HCT116 (cell line): ENCODE measurements around the gene IAH1. TPM values are rescaled to one million over a fixed set of nuclear protein-coding genes. Genes with fewer than 3 reads are reported as not detected.

Experiments used
- ATAC-seq: fragments of 200-7000 bp; cut with Tn5 transposase; 2 replicates; pipeline ENCODE4 v1.9.1; 2020; ENCODE audit warnings: mild to moderate bottlenecking, moderate library complexity
- Bru-seq: library from RNA; stranded (reverse); fragments of 400-500 nt; gene quantifications from one replicate; lab custom pipeline; 2021; lab: Mats Ljungman, UMichigan
- BruChase-seq, 2 experiments: library from RNA; stranded (reverse); fragments of 400-500 nt; gene quantifications; one replicate each; lab custom pipeline; 2021; lab: Mats Ljungman, UMichigan
- BruUV-seq: library from RNA; stranded (reverse); fragments of 400-500 nt; replicated peaks from 2 replicates; lab custom pipeline; 2021; lab: Mats Ljungman, UMichigan
- CTCF ChIA-PET: fragments of 300-600 bp; sonication (Branson Sonifier 250); formaldehyde crosslinking; loops from one replicate; lab custom pipeline; 2021; ENCODE audit warnings: antibody characterized with exemption; lab: Charles Lee
- POLR2A ChIA-PET: fragments of 300-600, 350-600 bp; sonication (Branson Sonifier 250); formaldehyde crosslinking; loops from one replicate; lab custom pipeline; 2021; ENCODE audit warnings: antibody characterized with exemption; lab: Charles Lee
- RAD21 ChIA-PET, 2 experiments: fragments of 300-600 bp; sonication (Branson Sonifier 250); formaldehyde crosslinking; loops; one replicate each; lab custom pipeline; 2023; ENCODE audit warnings: low total read pairs in 2 of 2; ENCODE audit not compliant: uncharacterized antibody in 2 of 2, unreplicated experiment in 2 of 2, low non-redundant PET in 1 of 2; lab: Charles Lee
- DNase-seq: peaks from one replicate; pipeline ENCODE4 v3.0.0-alpha.2; 2010; ENCODE audit warnings: low read depth, low spot score
- H2AFZ ChIP-seq: fragments of 200-600 bp; shearing (Covaris generic), sonication (generic); 2 replicates; pipeline ENCODE4 v1.6.1; 2017; ENCODE audit warnings: low read depth, mixed run types, mixed read lengths, antibody characterized with exemption, low read length; ENCODE audit not compliant: poor library complexity, severe bottlenecking
- H3K27ac ChIP-seq: 2 replicates; pipeline ENCODE4 v1.5.1; 2012; ENCODE audit warnings: low read depth, low read length
- H3K27me3 ChIP-seq: fragments of 200-600 bp; sonication (generic); 2 replicates; pipeline ENCODE4 v1.6.1; 2016; ENCODE audit warnings: mixed run types, low read length, mixed read lengths; ENCODE audit not compliant: insufficient read depth
- H3K36me3 ChIP-seq, 2 experiments: fragments of 200-500 bp in 1 of 2; fragments of 200-600 bp in 1 of 2; sonication (Bioruptor generic) in 1 of 2; sonication (generic) in 1 of 2; 2 replicates each; pipeline versions ENCODE4 v1.5.1 to v1.6.1; 2014 to 2016; ENCODE audit warnings: low read length in 2 of 2, inconsistent platforms in 1 of 2, mixed read lengths in 1 of 2, mixed run types in 1 of 2; ENCODE audit not compliant: insufficient read depth in 2 of 2, control insufficient read depth in 1 of 2
- H3K4me1 ChIP-seq, 2 experiments: fragments of 200-600 bp in 1 of 2; sonication (generic) in 1 of 2; 2 replicates each; pipeline versions ENCODE4 v1.5.1 to v1.6.1; 2012 to 2017; ENCODE audit warnings: low read length in 2 of 2, inconsistent platforms in 1 of 2, mild to moderate bottlenecking in 1 of 2, mixed read lengths in 1 of 2, mixed run types in 1 of 2, moderate library complexity in 1 of 2; ENCODE audit not compliant: insufficient read depth in 2 of 2, control insufficient read depth in 1 of 2
- H3K4me2 ChIP-seq: fragments of 200-600 bp; sonication (generic); 2 replicates; pipeline ENCODE4 v1.6.1; 2017; ENCODE audit warnings: mixed run types, low read length, mixed read lengths
- H3K4me3 ChIP-seq, 2 experiments: fragments of 200-600 bp in 1 of 2; sonication (generic) in 1 of 2; replicated peaks in 1 of 2; 2 replicates each; pipeline ENCODE4 v1.5.1; 2011 to 2016; ENCODE audit warnings: low read length in 2 of 2, control low read depth in 1 of 2, low read depth in 1 of 2, mild to moderate bottlenecking in 1 of 2, mixed read lengths in 1 of 2, mixed run types in 1 of 2
- H3K79me2 ChIP-seq: fragments of 200-600 bp; sonication (generic); 2 replicates; pipeline ENCODE4 v1.6.1; 2017; ENCODE audit warnings: mild to moderate bottlenecking, mixed run types, low read length, moderate library complexity, mixed read lengths; ENCODE audit not compliant: insufficient read depth
- H3K9ac ChIP-seq: fragments of 200-600 bp; sonication (generic); 2 replicates; pipeline ENCODE4 v1.6.1; 2016; ENCODE audit warnings: low read length, mixed read lengths
- H3K9me2 ChIP-seq: fragments of 200-600 bp; sonication (generic), shearing (Covaris generic); 2 replicates; pipeline ENCODE4 v1.6.1; 2017; ENCODE audit warnings: mixed run types, mild to moderate bottlenecking, moderate library complexity; ENCODE audit not compliant: insufficient read depth
- H3K9me3 ChIP-seq, 2 experiments: fragments of 200-500 bp in 1 of 2; fragments of 200-600 bp in 1 of 2; sonication (Bioruptor generic) in 1 of 2; sonication (generic) in 1 of 2; 2 replicates each; pipeline ENCODE4 v1.6.1; 2014 to 2017; ENCODE audit warnings: low read length in 2 of 2, mixed read lengths in 2 of 2, inconsistent platforms in 1 of 2, low read depth in 1 of 2, mild to moderate bottlenecking in 1 of 2, mixed run types in 1 of 2, moderate library complexity in 1 of 2; ENCODE audit not compliant: control insufficient read depth in 1 of 2, insufficient read depth in 1 of 2
- H4K20me1 ChIP-seq: fragments of 200-600 bp; sonication (generic), shearing (Covaris generic); 2 replicates; pipeline ENCODE4 v1.6.1; 2017; ENCODE audit warnings: mixed run types, mild to moderate bottlenecking, moderate library complexity; ENCODE audit not compliant: insufficient read depth
- EZH2 ChIP-seq: fragments of 200-600 bp; sonication (generic); IDR thresholded peaks from 2 replicates; pipeline ENCODE4 v1.6.1; 2017; ENCODE audit warnings: antibody characterized with exemption, mixed run types
- POLR2A ChIP-seq: IDR thresholded peaks from 2 replicates; pipeline ENCODE4 v1.7.0; 2011; ENCODE audit warnings: borderline replicate concordance; ENCODE audit not compliant: insufficient read depth, insufficient read length; ENCODE audit errors: extremely low read depth
- POLR2AphosphoS5 ChIP-seq: IDR thresholded peaks from 2 replicates; pipeline ENCODE4 v1.6.1; 2011; ENCODE audit warnings: mild to moderate bottlenecking, low read depth, low read length, moderate library complexity
- TCF7L2 ChIP-seq: IDR thresholded peaks from 2 replicates; pipeline ENCODE4 v1.7.0; 2011; ENCODE audit warnings: borderline replicate concordance, inconsistent platforms; ENCODE audit not compliant: insufficient read depth, insufficient read length; ENCODE audit errors: extremely low read depth
- ZFX ChIP-seq: fragments of 450-650 bp; IDR thresholded peaks from 2 replicates; pipeline ENCODE4 v1.6.1; 2017
- intact Hi-C: fragments of 100-400 bp; cut with micrococcal nuclease; formaldehyde crosslinking; loops from 2 replicates; pipeline ENCODE4 v1.10.0; 2022
- long read RNA-seq: library from polyadenylated mRNA; unstranded; transcript quantifications from one replicate; pipeline ENCODE4 v2.0.0, GENCODE V29; 2021; ENCODE audit not compliant: unreplicated experiment
- polyA plus RNA-seq: library from polyadenylated mRNA; unstranded; fragments of >200 nt; gene quantifications from 2 replicates; pipeline ENCODE4 v1.2.1, GENCODE V29; 2012; ENCODE audit warnings: missing spikeins
- total RNA-seq: library from RNA; stranded (reverse); gene quantifications from one replicate; pipeline ENCODE4 v1.2.1, GENCODE V29; 2021; ENCODE audit not compliant: unreplicated experiment
- TF ChIP-seq, protein P1 (sequence below): IDR thresholded peaks from 2 replicates; pipeline ENCODE4 v1.6.1; 2012
- TF ChIP-seq, protein P2 (sequence below): IDR thresholded peaks from 2 replicates; pipeline ENCODE4 v1.6.1; 2012
- TF ChIP-seq, protein P3 (sequence below): IDR thresholded peaks from 2 replicates; pipeline ENCODE4 v1.6.1; 2011; ENCODE audit warnings: mild to moderate bottlenecking, low read length, moderate library complexity; ENCODE audit not compliant: insufficient replicate concordance; ENCODE audit errors: extremely low read depth

The IAH1 gene, protein sequence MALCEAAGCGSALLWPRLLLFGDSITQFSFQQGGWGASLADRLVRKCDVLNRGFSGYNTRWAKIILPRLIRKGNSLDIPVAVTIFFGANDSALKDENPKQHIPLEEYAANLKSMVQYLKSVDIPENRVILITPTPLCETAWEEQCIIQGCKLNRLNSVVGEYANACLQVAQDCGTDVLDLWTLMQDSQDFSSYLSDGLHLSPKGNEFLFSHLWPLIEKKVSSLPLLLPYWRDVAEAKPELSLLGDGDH
- total RNA-seq: 35.1 TPM
- 32.1 and 38.1 TPM in 2 replicates for polyA plus RNA-seq
- Bru-seq, nascent RNA: percentile 78 among the genes with signal in this experiment
- BruChase-seq, experiment 1, labeled RNA remaining after a 6-hour chase: percentile 69 among the genes with signal in this experiment
- percentile 55 among the genes with signal in this experiment for BruChase-seq, experiment 2, labeled RNA remaining after a 2-hour chase
- long read RNA-seq, transcript IAH1-215 (6 exons, 1,266 nt): major isoform, 15 of 20 reads
- long read RNA-seq, partial matches to known transcripts: 1 of 20 reads
- long read RNA-seq, other reads (novel, unspliced or antisense): 2 of 20 reads

DNA sequence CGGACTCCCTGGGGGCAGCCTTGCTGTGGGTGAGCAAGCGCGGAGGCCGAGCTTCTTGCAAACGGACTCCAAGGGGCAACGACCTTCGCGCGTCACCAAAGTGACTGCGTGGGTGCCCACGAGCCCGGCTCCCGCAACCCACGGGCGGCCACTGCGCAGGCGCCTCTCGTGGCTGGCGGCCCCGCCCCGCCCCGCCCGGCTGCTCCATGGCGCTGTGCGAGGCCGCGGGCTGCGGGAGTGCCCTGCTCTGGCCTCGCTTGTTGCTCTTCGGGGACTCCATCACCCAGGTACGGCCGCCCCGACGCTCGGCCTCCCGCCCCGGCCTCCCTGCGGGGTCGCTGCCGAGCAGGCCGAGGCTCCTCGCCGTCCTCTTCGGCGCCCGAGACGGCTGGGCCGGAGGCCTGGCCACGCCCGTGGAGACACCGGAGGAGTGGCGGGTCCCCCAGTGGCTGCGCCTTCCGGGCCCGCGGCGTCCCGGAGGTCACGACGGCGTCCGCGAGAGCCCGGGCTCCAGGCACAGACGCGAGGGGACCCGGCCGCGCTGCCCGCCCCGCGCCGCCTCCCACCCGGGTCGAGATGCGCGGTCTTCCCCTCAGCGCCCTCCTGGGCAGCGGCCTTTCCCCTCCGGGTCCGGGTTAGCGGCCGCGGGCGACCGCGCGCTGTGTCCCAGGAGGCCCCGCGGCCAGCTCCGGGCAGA is at the start of gene IAH1:
Gene IAH1 (plus strand): TSS at position 191 of the 697 bp plus-strand sequence. CDS start 16 bp downstream, at position 207.
- H2AFZ ChIP-seq: peak within 1 kb of the TSS; percentile 88
- CTCF ChIA-PET: interaction anchor here (1.0 kb wide), 1 partner anchor 331 kb away, joined by 3 read pairs; no protein-coding TSS in a partner anchor

More for the DNA sequence above, at the start of gene IAH1:
- ATAC-seq: peak; percentile 82
- POLR2A ChIA-PET: interaction anchor here (1.2 kb wide), 2 partner anchors 9 to 295 kb away, joined by 4 to 6 read pairs; no protein-coding TSS in a partner anchor
- Histone ChIP-seq H3K27me3 (no peaks in the 10 kb centered on the region), H3K4me2 (peak within 1 kb of the TSS; percentile 98), H4K20me1 (no peaks in the 10 kb centered on the region; the same call in 1 of the 2 replicates), H3K4me3 (peak within 1 kb of the TSS; percentile 53 to 80), H3K79me2 (peaks cover 4% of the 10 kb centered on the region; the same call in 1 of the 2 replicates), H3K4me1 (peaks cover 5 to 22% of the 10 kb centered on the region in 2 experiments; a peak in 3 of 4 replicates), H3K36me3 (peaks cover 4 to 12% of the 10 kb centered on the region in 2 experiments; a peak in 2 of 4 replicates), H3K9ac (peak within 1 kb of the TSS; percentile 81), H3K9me2 (no peaks in the 10 kb centered on the region), H3K9me3 (no peaks in the 10 kb centered on the region), H3K27ac (peak within 1 kb of the TSS; percentile 88)
- DNase-seq: no peak
- TF ChIP-seq, protein P1, sequence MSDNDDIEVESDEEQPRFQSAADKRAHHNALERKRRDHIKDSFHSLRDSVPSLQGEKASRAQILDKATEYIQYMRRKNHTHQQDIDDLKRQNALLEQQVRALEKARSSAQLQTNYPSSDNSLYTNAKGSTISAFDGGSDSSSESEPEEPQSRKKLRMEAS: peak; percentile 26
- TF ChIP-seq POLR2AphosphoS5 (peak; percentile 81), ZFX (peak; percentile 99), POLR2A (peak; percentile 38), TCF7L2 (peak; percentile 28), EZH2 (no peak)
- TF ChIP-seq, protein P2, sequence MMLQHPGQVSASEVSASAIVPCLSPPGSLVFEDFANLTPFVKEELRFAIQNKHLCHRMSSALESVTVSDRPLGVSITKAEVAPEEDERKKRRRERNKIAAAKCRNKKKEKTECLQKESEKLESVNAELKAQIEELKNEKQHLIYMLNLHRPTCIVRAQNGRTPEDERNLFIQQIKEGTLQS: no peak
- TF ChIP-seq, protein P3, sequence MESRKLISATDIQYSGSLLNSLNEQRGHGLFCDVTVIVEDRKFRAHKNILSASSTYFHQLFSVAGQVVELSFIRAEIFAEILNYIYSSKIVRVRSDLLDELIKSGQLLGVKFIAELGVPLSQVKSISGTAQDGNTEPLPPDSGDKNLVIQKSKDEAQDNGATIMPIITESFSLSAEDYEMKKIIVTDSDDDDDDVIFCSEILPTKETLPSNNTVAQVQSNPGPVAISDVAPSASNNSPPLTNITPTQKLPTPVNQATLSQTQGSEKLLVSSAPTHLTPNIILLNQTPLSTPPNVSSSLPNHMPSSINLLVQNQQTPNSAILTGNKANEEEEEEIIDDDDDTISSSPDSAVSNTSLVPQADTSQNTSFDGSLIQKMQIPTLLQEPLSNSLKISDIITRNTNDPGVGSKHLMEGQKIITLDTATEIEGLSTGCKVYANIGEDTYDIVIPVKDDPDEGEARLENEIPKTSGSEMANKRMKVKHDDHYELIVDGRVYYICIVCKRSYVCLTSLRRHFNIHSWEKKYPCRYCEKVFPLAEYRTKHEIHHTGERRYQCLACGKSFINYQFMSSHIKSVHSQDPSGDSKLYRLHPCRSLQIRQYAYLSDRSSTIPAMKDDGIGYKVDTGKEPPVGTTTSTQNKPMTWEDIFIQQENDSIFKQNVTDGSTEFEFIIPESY: peak; percentile 10
- no TSS peak for BruUV-seq
- RAD21 ChIA-PET: no interaction called here
- intact Hi-C loops: loop anchor here (10.0 kb wide), 1 partner anchor 330 kb away; no protein-coding TSS in a partner anchor
